GM21381 (cell line): ENCODE results near the gene COX19.
A peak's percentile ranks its signal among the peaks of the same experiment; 100 is the strongest.
"Not testable (repeated sequence)": the region's sequence is repeated elsewhere in the genome, so short reads cannot be mapped to it uniquely, and the experiment has no call there.

Experiments used
- ATAC-seq: cut with Tn5 transposase; IDR thresholded peaks from one replicate; pipeline ENCODE4 v1.9.1; 2021; ENCODE audit warnings: mild to moderate bottlenecking, moderate library complexity; ENCODE audit not compliant: unreplicated experiment

The COX19 gene

GRCh38 chr7:931871-932650 lies 43.3 kb downstream of the COX19 start:
- ATAC-seq, result no peak

DNA sequence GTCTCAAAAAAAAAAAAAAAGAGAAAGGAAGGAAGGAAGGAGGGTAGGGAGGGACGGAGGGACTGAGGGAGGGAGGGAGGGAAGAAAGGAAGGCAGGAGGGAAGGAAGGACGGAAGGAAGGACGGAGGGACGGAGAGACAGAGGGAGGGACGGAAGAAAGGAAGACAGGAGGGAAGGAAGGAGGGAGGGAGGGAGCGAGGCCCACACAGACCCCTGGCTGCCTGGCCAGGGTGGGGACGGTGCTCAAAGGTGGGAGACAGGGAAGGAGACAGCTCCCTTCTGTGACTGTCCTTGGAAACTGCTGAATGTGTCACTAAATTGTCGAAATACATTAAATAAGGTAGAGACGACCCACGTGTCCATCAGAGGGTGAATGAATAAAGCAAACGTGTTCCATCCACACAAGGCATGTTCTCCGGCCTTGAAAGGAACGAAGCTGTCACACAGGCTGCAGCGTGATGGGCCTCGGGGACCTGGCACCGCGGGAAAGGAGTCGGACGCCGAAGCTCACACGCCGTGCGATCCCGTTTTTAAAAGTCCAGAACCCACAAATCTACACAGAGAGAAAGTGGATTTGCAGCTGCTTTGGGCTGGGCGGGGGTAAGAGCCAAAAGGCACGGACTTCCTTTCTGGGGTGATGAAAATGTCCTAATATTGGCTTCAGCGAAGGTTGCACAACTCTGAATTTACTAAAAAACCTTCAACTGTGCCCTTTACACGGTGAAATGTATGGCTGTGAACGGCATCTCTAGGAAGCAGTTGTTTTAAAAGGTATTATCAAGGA lies 44.2 kb downstream of the COX19 start:
- no peak for ATAC-seq

GRCh38 chr7:929311-929711 lies 46.0 kb downstream of the COX19 start:
- no peak for ATAC-seq

DNA sequence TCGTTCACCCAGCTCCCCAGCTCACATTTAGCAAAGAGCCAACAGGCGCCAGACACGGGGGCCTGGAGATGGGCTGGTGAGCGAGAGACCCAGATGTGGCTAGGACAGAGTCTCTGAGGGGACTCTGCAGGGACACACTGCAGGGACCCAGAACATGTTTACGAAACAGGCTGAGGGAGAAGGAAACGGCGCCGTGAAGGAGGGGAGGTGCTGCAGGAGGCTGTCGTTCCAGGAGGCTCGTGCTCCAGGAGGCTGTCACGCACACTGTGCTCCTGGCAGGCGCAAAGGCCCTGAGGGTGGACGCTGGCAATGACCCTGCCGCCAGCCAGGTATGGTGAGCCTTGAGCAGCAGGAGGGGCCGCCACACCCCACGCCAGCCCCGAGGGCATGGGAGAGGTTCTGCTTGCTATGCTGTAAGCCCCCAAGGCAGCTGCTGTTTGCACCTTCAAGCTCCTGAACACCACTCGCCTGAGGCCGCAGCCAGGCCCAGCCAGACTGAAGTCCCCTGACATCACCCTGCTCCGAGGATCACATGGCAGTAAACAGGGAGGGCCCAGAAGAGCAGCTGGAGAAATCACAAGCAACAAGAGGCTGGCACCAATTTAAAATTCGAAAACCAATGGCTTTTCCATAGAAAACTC lies 48.2 kb downstream of the COX19 start:
- ATAC-seq, result no peak

GRCh38 chr7:926061-927030 lies 49.0 kb downstream of the COX19 start:
- no peak for ATAC-seq

DNA sequence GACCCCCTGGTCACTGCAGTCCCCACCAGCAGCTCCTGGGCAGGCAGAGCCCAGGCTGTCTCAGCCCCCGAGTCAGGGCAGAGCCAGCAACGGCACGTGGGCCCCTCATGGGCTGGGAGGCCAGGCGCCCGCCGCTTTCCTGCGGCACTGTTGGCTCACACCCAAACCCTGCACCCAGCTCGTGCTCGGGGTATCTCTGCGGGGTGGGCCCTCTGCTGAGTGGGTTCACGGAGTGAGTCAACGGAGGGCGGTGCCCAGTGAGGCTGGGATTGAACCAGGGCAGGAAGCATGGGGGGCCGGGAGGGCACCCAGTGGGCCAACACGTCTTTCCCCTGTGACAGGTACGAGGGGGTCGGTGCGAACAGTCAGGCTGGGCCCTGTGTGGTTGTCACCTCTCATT lies 49.7 kb downstream of the COX19 start:
- no peak for ATAC-seq

- ATAC-seq, result peak; percentile 39
Observed at GRCh38 chr7:924541-925231, 50.7 kb downstream of the COX19 start.

GRCh38 chr7:924042-924441 lies 51.3 kb downstream of the COX19 start:
- not testable (repeated sequence) for ATAC-seq

DNA sequence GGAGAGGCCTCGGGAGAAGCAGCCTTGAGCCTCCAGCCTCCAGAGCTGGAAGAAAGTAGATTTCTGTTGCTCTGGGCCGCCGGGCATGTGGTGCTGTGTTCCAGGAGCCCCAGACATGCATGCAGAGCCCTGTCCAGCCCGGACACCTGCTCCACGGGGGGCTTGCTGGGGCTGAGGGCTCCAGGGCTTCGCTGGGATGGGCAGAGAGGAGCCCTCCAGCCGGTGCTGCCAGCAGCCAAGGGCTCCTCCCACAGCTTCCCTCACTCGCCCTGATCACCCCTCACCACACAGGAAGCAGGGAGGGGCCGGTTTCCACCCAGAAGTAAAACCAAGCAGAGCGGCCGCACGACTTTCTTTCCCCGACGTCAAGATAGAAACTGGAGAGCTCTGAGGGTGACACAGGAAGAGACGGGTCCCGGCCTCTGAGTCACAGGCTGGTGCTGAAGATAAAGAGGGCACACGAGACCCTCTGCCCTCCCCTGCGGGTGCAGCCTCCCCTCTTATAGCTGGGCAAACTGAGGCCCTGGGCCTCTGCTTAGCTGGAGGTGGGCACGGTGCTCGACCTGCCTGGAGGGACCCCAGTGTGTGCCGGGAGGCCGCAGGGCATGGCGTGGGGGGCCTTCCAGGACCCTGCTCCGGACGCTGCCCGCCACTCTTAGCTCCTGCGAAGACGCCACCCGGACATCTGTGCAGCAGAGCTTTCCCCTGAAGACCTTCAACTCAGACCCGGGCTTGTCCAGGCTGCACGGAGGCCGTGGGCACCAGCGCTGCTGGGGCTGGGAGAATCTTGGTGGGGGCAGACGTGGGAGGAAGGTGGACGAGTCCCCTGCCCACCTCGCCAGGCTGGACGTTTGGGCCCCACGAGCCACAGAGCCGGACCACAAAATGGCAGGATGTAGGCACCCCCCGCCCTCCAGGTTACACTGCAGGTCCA lies 52.0 kb downstream of the COX19 start:
- peak; percentile 65 for ATAC-seq

DNA sequence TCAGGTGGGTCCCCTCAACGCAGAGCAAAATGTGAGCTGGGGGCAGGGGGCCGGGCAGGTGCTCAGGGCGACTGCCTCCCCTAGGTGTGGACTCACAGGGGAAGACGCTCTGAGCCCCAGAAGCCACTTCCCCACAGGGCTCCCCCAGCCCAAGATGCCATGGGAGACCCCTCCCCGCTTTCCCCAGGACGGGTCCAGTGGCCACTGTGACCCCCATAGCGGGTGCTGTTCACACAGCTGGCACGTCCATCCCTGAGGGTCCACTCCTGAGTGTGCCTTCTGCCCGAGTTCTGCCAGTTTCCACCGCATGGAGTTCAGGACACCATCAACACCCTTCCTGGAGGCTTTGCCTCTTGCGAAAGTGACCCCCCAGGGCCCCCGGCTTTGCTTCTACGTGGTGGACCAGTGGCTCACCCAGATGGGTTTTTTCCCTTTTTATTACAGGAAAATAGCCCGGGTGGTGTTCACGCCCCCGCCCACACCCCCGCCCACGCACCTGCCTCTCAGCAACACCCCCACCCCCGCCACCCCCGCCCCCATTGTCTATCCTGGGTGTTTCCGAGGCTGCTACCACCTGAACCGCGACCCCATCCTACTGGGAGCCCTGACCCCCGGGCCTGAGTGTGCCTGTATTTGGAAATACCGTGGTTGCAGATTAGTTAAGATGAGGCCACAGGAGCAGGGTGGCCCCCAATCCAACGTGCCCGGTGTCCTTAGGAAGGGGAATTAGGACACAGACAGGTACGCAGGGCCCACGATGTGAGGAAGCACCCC lies 52.8 kb downstream of the COX19 start:
- ATAC-seq, result no peak

- no peak for ATAC-seq
Observed at GRCh38 chr7:921581-922333, 53.6 kb downstream of the COX19 start.

GRCh38 chr7:921071-921461 lies 54.3 kb downstream of the COX19 start:
- no peak for ATAC-seq

DNA sequence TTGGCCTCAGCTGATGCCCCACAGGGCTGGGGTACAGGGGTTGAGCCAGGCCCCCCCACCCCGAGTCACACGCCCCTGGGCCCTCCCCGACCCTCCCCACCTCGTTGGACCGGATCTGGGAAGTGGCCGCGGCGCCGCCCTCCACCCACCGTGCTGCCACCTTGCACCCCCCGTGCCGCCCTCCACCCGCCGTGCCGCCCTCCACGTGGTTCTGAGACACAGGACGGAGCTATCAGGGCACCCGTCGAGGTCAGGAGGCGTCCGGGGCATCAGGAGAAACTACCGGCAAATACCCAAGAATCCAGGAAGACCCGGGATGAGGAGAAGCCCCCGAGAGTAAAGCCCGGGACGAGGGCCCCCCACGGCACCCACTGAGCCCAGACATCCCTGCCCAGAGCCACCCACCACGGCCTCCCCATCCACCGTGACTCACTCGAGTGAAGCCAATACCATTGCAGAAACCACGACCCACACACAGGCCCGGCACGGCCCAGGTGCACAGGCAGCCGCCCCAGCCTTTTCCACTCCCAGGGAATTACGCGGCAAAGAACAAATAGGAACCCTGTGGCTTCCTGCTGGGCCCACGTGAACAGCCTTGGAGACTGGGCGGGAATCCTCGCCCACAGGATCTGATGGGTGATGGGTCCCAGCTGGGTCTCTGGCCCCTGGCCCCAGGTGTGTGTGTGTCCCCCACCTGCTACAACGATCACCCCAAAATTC lies 54.8 kb downstream of the COX19 start:
- ATAC-seq, result no peak

DNA sequence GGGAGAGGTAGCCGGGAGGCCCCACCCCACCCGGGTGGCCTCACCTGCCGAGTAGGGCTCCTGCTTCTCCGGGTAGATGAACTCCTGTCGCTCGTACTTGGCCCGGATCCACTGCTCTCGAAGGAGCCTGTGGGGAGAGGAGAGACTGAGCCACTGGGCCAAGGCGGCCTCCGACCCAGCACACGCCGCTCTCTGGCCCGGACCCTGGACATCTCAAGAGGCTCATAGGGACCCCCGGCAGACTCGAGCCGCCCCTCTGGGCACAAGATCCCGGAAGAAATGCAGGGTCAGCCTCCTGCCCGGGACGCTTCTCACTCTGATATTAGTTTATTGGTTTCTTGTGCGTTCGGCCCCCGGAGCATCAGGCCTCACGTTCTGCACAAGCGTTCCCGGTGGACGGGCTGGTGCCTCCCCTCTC lies 55.4 kb downstream of the COX19 start:
- ATAC-seq, result no peak

GRCh38 chr7:919114-919442 lies 56.3 kb downstream of the COX19 start:
- ATAC-seq, result no peak

- no peak for ATAC-seq
Observed at GRCh38 chr7:918441-919113, 56.8 kb downstream of the COX19 start.

DNA sequence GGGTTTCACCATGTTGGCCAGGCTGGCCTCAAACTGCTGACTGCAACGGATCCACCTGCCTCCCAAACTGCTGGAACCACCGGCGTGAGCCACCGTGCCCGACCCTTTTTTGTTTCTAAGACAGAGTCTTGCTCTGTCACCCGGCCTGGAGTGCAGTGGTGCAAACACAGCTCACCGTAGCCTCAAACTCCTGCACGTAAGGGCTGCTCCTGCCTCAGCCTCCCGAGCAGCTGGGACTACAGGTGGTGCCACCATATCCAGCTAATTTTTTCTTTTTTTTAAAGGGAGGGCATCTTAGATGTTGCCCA lies 57.3 kb downstream of the COX19 start:
- ATAC-seq, result no peak
